ENCODE measurements around the gene LSM2.
"Not testable (repeated sequence)": the region's sequence is repeated elsewhere in the genome, so short reads cannot be mapped to it uniquely, and the experiment has no call there.

Gene LSM2

DNA sequence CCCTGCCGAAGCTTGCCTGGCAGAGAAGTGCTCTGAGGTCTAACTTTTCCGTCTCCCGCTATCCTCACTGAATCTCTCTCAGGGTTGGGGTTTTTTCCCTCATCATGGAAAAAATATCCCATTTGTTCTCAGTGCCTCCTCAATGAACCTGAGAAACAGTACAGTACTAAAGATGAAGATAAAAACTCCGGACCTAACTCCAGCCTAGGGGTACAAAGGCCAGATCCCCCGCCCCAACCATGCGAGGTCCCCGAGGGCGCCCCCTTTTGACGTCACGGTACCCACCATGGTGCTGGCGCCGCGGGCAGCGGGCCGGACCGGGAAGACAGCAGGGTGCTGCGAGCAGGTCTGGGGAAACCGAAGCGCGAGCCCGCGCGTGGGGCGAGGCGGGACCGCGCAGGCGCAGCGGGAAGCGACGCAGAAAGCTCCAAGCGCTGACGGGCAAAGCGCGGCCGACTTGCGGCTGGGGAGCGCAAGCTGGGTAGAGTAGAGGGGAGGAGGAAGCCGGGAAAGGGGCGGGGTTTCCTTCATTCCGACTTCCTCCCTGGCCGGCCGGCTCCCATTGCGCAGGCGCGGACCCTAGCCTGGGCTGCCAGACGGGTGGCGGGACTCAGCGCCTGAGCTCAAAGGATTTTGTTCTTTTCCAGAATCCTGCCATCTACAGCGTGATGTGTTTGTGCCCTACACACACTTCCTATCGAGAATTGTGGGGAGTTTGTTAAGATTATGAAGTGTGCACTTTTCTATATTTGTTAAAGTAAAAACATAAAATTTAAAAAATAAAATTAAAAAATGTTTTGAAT lies at the start of gene LSM2:
TSS of gene LSM2 (minus strand) at position 497 of the 803 bp plus-strand sequence. CDS start at position 288, 209 bp downstream.
- H3K4me1 Mint-ChIP-seq (ENCODE audit: low read depth): peaks cover 29% of the 10 kb centered on the region
- peak within 1 kb of the TSS; percentile 99 for H3K4me3 Mint-ChIP-seq
- H3K36me3 Mint-ChIP-seq (ENCODE audit: low read depth): peaks cover 19% of the 10 kb centered on the region
- H3K27ac Mint-ChIP-seq: peak within 1 kb of the TSS; percentile 97
- H3K27me3 Mint-ChIP-seq: no peaks in the 10 kb centered on the region
- H3K9me3 Mint-ChIP-seq: no peaks in the 10 kb centered on the region

DNA sequence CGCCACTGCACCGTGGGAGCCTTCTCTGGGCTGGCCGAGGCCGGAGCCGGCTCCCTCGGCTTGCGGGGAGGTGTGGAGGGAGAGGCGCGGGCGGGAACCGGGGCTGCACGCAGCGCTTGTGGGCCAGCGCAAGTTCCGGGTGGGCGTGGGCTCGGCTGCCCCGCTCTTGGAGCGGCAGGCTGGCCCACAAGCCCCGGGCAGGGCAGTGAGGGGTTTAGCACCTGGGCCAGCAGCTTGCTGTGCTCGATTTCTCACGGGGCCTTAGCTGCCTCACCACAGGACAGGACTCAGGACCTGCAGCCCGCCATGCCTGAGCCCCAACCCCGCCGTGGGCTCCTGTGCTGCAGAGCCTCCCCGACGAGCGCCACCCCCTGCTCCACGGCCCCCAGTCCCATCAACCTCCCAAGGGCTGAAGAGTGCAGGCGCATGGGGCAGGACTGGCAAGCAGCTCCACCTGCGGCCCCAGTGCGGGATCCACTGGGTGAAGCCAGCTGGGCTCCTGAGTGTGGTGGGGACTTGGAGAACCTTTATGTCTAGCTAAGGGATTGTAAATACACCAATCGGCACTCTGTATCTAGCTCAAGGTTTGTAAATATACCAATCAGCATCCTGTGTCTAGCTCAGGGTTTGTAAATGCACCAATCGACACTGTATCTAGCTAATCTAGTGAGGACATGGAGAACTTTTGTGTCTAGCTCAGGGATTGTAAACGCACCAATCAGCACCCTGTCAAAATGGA lies 45.4 kb upstream of the LSM2 start:
- H3K27ac Mint-ChIP-seq; H3K4me1 Mint-ChIP-seq (ENCODE audit: low read depth); H3K27me3 Mint-ChIP-seq; H3K9me3 Mint-ChIP-seq; H3K4me3 Mint-ChIP-seq; H3K36me3 Mint-ChIP-seq (ENCODE audit: low read depth): not testable (repeated sequence)

DNA sequence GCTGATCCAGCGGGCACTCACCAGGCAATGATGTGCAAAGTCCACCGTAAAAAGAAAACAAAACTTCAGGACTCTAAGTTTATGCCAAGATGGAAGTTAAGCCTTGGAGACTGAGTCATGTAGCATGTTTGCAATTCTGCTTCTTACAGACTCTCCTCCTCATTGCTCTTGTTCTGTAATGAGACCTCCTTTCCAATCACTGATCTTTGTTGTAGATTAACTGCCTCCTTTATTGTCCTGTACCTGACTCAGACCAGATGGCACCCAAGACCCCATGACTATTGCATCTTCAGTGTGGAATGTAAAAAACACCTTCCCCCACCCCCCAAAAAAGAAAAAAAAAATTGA lies 44.7 kb upstream of the LSM2 start:
- Mint-ChIP-seq H3K4me1 (ENCODE audit: low read depth) (no peaks in the 10 kb centered on the region), H3K4me3 (no peak overlapping the region), H3K36me3 (ENCODE audit: low read depth) (no peaks in the 10 kb centered on the region), H3K27ac (no peak overlapping the region), H3K27me3 (no peaks in the 10 kb centered on the region), H3K9me3 (no peaks in the 10 kb centered on the region)

DNA sequence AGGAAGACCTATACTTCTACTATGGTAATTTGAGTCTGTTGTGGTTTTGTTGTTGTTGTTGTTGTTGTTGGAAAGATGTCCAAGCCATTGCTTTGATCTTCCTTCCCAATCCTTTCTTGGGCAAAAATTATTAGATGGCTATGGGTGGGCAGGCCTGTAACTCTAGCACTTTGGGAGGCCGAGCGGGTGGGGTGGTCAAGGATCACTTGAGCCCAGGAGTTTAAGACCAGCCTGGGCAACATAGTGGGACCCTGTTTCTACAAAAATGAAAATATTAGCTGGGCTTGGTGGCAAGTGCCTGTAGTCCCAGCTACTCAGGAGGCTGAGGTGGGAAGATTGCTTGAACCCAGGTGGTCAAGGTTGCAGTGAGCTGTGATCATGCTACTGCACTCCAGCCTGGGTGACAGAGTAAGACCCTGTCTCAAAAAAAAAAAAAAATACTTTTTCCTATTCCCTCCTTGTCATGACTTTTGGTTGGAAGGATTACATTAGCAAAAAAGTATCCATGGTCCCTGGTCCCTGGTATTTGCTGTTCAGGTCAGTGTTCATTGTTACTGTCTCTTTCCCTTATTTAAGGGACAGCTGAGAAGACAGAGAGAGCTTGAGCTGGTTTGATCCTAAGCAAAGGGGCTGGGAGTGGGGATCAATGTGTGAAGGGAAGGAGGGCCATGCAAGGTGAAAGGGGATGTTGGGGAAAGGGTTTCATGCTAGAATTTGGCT lies 44.2 kb upstream of the LSM2 start:
- H3K4me3 Mint-ChIP-seq: no peak overlapping the region
- H3K36me3 Mint-ChIP-seq (ENCODE audit: low read depth): no peaks in the 10 kb centered on the region
- no peaks in the 10 kb centered on the region for H3K27me3 Mint-ChIP-seq
- no peaks in the 10 kb centered on the region for H3K9me3 Mint-ChIP-seq
- H3K4me1 Mint-ChIP-seq (ENCODE audit: low read depth): no peaks in the 10 kb centered on the region
- no peak overlapping the region for H3K27ac Mint-ChIP-seq

DNA sequence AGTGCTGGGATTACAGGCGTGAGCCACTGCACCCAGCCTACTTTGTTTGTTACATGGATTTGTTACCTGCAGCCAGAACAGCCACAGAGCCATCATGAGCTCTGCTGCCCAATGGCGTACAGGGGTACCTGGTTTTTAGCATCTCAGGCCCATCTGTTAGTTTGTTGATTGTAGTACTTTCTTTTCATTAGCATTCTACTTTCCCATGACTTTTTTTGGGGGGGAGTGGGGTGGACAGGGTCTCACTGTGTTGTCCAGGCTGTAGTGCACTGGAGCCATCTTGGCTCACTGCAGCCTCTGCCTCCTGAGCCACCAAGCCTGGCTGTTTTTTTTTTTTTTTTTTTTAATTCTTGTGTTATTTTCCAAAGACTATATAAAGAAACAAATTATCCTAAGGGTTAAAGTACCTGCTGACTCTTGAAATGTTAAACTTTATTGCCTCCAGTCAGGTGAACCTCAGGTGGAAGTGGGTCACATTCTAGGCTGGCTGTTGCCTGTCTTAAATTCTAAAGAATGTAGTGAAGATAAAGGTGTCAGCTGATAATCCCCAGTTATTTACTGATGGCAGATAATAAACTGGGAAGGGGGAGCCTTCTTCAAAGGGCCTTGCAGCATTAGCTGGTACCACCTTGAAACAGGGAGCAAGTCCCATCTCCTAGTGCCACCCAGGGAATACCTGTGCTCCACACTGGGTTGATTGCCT lies 40.7 kb upstream of the LSM2 start:
- no peaks in the 10 kb centered on the region for H3K9me3 Mint-ChIP-seq

DNA sequence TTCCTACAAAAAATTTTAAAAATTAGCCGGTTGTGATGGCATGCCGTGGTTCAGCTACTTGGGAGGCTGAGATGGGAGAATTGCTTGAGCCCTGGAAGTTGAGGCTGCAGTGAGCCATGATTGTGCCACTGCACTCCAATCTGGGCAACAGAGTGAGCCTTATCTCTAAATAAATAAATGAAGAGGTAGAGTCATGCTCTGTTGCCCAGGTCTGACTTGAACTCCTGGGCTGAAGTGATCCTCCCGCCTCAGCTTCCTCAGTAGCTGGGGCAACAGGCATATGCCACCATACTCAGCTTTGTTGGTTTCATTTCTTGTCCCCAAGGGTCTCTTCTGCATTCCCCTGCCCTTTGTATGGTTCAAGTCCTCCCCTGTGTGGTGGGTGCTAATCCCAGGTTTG lies 37.7 kb upstream of the LSM2 start:
- Mint-ChIP-seq H3K4me1 (ENCODE audit: low read depth) (peaks cover under 1% of the 10 kb centered on the region), H3K27me3 (no peaks in the 10 kb centered on the region), H3K9me3 (no peaks in the 10 kb centered on the region), H3K27ac (no peak overlapping the region), H3K36me3 (ENCODE audit: low read depth) (peaks cover 19% of the 10 kb centered on the region), H3K4me3 (no peak overlapping the region)

More for the DNA sequence above, 40.7 kb upstream of the LSM2 start:
- H3K36me3 Mint-ChIP-seq (ENCODE audit: low read depth): no peaks in the 10 kb centered on the region
- H3K4me3 Mint-ChIP-seq: no peak overlapping the region
- no peak overlapping the region for H3K27ac Mint-ChIP-seq
- H3K27me3 Mint-ChIP-seq: no peaks in the 10 kb centered on the region
- H3K4me1 Mint-ChIP-seq (ENCODE audit: low read depth): no peaks in the 10 kb centered on the region

DNA sequence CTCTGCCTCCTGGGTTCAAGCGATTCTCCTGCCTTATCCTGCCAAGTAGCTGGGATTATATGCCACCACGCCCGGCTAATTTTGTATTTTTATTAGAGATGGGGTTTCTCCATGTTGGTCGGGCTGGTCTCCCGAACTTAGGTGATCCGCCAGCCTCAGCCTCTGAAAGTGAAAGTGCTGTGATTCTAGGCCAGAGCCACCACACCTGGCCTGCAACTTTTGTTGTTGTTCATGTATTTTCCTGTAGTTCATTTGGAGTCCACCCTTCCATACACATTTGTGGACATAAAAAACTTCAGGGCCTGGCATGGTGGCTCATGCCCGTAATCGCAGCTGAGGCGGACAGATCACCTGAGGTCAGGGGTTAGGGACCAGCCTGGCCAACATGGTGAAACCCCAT lies 35.3 kb upstream of the LSM2 start:
- Mint-ChIP-seq H3K4me1 (ENCODE audit: low read depth) (peaks cover 23% of the 10 kb centered on the region), H3K36me3 (ENCODE audit: low read depth) (peaks cover 41% of the 10 kb centered on the region), H3K27me3 (no peaks in the 10 kb centered on the region), H3K4me3 (no peak overlapping the region), H3K27ac (peak overlapping the region; percentile 40), H3K9me3 (no peaks in the 10 kb centered on the region)

DNA sequence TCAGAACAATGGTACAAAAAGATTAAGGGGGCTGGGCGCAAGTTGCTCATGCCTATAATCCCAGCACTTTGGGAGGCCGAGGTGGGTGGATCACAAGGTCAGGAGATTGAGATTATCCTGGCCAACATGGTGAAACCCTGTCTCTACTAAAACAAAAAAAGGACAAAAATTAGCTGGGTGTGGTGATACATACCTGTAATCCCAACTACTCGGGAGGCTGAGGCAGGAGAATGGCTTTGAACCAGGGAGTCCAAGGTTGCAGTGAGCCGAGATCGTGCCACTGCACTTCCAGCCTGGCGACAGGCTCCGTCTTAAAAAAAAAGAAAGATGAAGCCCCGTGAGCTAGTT lies 33.0 kb upstream of the LSM2 start:
- peak overlapping the region; percentile 94 for H3K4me3 Mint-ChIP-seq
- peaks cover 64% of the 10 kb centered on the region for H3K36me3 Mint-ChIP-seq (ENCODE audit: low read depth)
- H3K4me1 Mint-ChIP-seq (ENCODE audit: low read depth): peaks cover 38% of the 10 kb centered on the region
- H3K9me3 Mint-ChIP-seq, H3K27me3 Mint-ChIP-seq: not testable (repeated sequence)
- peak overlapping the region; percentile 84 for H3K27ac Mint-ChIP-seq

DNA sequence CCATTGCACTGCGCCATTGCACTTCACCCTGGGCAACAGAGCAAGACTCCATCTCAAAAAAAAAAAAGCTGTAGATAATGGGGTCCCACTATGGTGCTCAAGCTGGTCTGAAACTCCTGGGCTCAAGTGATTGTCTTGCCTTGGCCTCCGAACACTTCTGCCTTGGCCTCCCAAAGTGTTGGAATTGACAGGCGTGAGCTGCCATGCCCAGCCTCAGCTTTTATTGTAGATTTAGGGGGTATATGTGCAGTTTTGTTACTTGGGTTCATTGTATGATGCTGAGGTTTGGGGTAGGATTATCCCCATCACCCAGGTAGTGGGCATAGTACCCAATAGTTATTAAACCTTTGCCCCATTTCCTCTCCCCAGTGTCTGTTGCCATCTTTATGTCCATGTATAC lies 32.2 kb upstream of the LSM2 start:
- Mint-ChIP-seq H3K27me3 (no peaks in the 10 kb centered on the region), H3K27ac (peak overlapping the region; percentile 84), H3K4me3 (peak overlapping the region; percentile 94), H3K4me1 (ENCODE audit: low read depth) (peaks cover 43% of the 10 kb centered on the region), H3K36me3 (ENCODE audit: low read depth) (peaks cover 66% of the 10 kb centered on the region), H3K9me3 (no peaks in the 10 kb centered on the region)

DNA sequence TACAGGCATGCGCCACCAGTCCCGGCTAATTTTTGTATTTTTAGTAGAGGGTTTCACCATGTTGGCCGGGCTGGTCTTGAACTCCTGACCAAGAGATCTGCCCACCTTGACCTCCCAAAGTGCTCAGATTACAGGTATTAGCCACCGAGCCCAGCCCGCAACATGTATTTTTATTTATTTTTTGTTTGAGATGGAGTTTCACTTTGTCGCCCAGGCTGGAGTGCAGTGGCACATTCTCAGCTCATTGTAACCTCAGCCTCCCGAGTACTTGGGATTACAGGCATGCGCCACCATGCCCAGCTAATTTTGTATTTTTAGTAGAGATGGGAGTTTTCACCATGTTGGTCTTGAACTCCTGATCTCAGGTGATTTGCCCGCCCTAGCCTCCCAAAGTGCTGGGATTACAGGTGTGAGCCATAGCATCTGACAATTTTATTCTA lies 31.4 kb upstream of the LSM2 start:
- Mint-ChIP-seq H3K27ac (peak overlapping the region; percentile 100), H3K4me1 (ENCODE audit: low read depth) (peaks cover 47% of the 10 kb centered on the region), H3K4me3 (peak overlapping the region; percentile 94), H3K36me3 (ENCODE audit: low read depth) (peaks cover 66% of the 10 kb centered on the region)
- H3K9me3 Mint-ChIP-seq, H3K27me3 Mint-ChIP-seq: not testable (repeated sequence)

DNA sequence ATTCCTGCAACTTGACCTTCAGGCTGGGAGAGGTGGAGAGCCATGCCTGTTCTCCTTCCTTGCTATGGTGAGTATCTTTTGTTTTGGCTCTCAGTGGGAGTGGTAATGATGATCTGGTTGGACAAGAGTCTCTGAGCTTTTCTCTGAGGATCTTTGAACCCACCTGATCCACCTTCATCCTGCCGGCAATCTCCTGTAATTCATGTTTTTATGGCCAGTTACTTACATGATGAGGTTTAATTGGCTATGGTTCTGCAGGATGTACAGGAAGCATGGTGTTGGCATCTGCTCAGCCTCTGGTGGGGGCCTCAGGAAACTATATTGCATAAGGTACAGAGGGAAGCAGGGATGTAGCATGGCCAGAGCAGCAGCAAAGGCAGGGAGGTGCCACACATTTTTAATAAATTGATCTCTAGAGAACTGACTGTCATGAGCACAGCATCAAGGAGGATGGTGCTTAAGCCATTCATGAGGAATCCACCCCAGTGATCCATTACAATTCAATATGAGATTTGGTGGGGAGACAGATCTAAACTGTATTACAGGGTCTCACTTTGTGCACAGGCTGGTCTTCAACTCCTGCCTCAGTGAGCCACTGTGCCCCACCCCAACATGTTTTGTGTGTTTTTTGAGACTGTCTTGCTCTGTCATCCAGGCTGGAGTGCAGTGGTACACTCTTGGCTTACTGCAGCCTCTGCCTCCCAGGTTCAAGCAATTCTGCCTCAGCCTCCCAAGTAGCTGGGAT lies 30.8 kb upstream of the LSM2 start:
- Mint-ChIP-seq H3K4me3 (peak overlapping the region; percentile 94), H3K36me3 (ENCODE audit: low read depth) (peaks cover 66% of the 10 kb centered on the region), H3K27me3 (no peaks in the 10 kb centered on the region), H3K27ac (peak overlapping the region; percentile 100), H3K4me1 (ENCODE audit: low read depth) (peaks cover 51% of the 10 kb centered on the region), H3K9me3 (no peaks in the 10 kb centered on the region)

DNA sequence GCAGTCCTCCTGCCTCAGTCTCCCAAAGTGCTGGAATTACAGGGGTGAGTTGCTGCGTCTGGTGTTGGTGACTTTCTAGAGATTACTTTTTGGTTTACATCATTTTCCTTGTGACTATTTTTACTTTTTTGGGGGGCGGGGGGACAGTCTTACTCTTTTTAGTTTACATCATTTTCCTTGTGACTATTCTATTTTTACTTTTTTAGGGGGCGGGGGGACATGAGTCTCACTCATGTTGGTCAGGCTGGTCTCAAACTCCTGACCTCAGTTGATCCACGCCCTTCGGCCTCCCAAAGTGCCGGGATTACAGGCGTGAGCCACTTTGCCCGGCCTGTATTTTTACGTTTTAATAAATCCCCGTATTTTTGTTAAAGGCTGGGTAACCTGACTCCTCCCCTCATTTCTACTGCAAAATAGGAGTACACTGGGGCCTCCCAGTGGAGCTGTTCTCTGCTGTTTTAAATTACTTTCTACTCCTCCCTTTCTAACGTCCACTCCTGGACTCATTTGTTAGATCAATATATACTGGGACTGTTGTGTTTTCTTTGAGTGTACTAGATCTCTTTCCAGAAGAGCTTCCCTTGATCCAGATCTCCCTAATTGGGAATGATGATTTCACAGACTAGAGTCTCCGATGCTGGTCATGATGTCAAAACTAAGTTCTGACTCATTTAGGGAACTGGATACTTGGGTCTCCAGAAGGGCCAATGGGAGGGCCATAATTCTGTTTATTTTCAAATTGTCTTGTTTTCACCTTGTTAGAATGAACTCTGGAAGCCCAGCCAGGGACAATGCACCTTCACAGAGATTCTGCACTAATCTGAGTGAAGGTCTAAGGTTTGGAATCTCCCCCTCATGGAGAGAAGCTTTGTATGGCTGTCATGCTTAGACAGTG lies 30.0 kb upstream of the LSM2 start:
- H3K9me3 Mint-ChIP-seq: no peaks in the 10 kb centered on the region
- H3K36me3 Mint-ChIP-seq (ENCODE audit: low read depth): peaks cover 66% of the 10 kb centered on the region
- peak overlapping the region; percentile 100 for H3K27ac Mint-ChIP-seq
- peaks cover 51% of the 10 kb centered on the region for H3K4me1 Mint-ChIP-seq (ENCODE audit: low read depth)
- peak overlapping the region; percentile 94 for H3K4me3 Mint-ChIP-seq
- no peaks in the 10 kb centered on the region for H3K27me3 Mint-ChIP-seq

DNA sequence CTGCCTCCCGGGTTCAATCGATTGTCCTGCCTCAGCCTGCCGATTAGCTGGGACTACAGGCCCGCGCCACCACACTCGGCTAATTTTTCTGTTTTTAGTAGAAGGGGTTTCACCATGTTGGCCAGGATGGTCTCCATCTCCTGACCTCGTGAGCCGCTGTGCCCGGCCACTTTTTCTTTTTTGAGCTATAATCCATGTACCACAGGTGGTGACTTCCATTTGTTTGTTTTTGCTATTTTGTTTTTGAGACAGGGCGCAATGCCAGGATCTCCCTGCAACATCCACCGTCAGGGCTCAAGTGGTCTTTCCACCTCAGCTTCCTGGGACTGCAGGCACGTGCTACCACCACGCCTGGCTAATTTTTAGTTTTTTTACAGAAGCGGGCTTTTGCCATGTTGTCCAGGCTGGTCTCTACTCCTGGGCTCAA lies 29.3 kb upstream of the LSM2 start:
- peaks cover 57% of the 10 kb centered on the region for H3K4me1 Mint-ChIP-seq (ENCODE audit: low read depth)
- H3K36me3 Mint-ChIP-seq (ENCODE audit: low read depth): peaks cover 63% of the 10 kb centered on the region
- H3K9me3 Mint-ChIP-seq: no peaks in the 10 kb centered on the region
- no peaks in the 10 kb centered on the region for H3K27me3 Mint-ChIP-seq
- H3K27ac Mint-ChIP-seq: peak overlapping the region; percentile 100
- peak overlapping the region; percentile 94 for H3K4me3 Mint-ChIP-seq
